Right lobe of liver (tissue), 4 donors: ENCODE results near the gene SMPD1.

ENCODE experiments used
- POLR2A ChIP-seq: fragments of 450-650 bp; IDR thresholded peaks from one replicate; pipeline ENCODE4 v1.6.1; 2017; ENCODE audit warnings: antibody characterized with exemption, mild to moderate bottlenecking
- TF ChIP-seq, protein P1 (sequence below), 4 donors: fragments of 200-600 bp in 3 of 4; fragments of 450-650 bp in 1 of 4; IDR thresholded peaks; one replicate each; pipeline versions ENCODE4 v1.5.1 to v1.8.0; 2016 to 2022; ENCODE audit warnings: antibody characterized with exemption in 4 of 4, mild to moderate bottlenecking in 2 of 4
- donor health status: DM: no; HTN: no; CAD: no.
- donor health status: DM: no; HTN: no; CAD: no.
- donor health status: DM: no; HTN: yes; CAD: no.

- TF ChIP-seq, protein P1, sequence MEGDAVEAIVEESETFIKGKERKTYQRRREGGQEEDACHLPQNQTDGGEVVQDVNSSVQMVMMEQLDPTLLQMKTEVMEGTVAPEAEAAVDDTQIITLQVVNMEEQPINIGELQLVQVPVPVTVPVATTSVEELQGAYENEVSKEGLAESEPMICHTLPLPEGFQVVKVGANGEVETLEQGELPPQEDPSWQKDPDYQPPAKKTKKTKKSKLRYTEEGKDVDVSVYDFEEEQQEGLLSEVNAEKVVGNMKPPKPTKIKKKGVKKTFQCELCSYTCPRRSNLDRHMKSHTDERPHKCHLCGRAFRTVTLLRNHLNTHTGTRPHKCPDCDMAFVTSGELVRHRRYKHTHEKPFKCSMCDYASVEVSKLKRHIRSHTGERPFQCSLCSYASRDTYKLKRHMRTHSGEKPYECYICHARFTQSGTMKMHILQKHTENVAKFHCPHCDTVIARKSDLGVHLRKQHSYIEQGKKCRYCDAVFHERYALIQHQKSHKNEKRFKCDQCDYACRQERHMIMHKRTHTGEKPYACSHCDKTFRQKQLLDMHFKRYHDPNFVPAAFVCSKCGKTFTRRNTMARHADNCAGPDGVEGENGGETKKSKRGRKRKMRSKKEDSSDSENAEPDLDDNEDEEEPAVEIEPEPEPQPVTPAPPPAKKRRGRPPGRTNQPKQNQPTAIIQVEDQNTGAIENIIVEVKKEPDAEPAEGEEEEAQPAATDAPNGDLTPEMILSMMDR (IDR thresholded peaks at IDR 0.05): no peak
- no peak for TF ChIP-seq POLR2A
Measured at GRCh38 chr11:6400431-6401345, 10.4 kb downstream of the SMPD1 start.
